Rectal smooth muscle tissue (tissue), 1 donor: ENCODE data around the gene PCAT7.
A peak's percentile ranks its signal among the peaks of the same experiment; 100 is the strongest.
"Not testable (repeated sequence)": the region's sequence is repeated elsewhere in the genome, so short reads cannot be mapped to it uniquely, and the experiment has no call there.

ENCODE experiments used
- H3K27ac ChIP-seq: one replicate; pipeline ENCODE4 v1.7.0; 2013; ENCODE audit warnings: low read depth, low read length, inconsistent platforms
- H3K27me3 ChIP-seq: one replicate; pipeline ENCODE4 v1.7.0; 2013; ENCODE audit warnings: low read length; ENCODE audit not compliant: control insufficient read depth, insufficient read depth
- H3K36me3 ChIP-seq: one replicate; pipeline ENCODE4 v1.7.0; 2013; ENCODE audit warnings: low read length; ENCODE audit not compliant: control insufficient read depth, insufficient read depth
- H3K4me1 ChIP-seq: one replicate; pipeline ENCODE4 v1.7.0; 2013; ENCODE audit warnings: low read length; ENCODE audit not compliant: control insufficient read depth, insufficient read depth
- H3K4me3 ChIP-seq: one replicate; pipeline ENCODE4 v1.7.0; 2013; ENCODE audit warnings: low read length
- H3K9ac ChIP-seq: one replicate; pipeline ENCODE4 v1.7.0; 2013; ENCODE audit warnings: low read length

PCAT7 gene

DNA sequence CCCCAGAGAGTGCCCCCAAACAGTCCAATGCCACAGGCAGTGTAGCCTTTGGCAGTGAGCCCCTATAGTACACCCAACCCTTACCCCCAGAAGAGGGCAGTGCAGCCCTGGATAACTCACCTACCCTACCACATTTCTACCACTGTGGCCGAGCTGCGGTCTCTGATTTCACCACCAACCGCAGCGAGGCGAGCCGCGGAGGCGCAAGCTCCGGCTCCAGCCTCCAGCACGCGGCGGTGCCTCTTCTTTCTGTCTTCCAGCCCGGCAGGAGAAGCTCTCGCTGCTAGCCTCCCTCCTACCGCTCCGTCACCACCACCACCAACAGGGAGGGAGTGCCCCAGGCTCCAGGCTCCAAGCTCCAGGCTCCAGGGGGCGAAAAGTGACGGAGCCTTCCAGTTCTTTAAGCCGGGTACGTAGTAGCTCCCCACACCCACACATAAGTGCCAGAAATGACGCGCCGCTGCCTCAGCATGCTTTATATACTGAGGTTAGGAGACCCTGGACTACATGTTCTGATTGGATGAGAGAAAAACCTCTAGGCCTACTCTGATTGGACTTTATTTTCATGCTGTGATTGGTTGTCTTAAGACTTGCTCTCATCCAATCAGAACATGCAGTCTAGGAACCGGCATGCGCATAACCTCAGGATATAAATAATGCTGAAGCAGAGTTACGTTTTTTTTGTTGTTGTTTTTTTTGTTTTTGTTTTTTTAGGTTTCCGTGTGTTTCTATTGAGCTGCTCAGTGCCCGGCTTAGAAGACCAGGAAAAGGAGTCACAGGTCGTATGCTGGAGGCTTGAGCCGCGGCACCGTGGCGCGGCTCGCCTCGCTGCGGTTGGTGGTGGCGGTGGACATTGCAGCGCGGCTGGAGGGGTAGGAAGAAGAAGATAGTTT lies at the start of gene PCAT7:
PCAT7 (plus strand) TSS at position 645 of the 893 bp plus-strand sequence.
- no peak within 1 kb of the TSS for H3K9ac ChIP-seq
- no peak within 1 kb of the TSS for H3K27ac ChIP-seq
- H3K4me3 ChIP-seq: peak within 1 kb of the TSS; percentile 60
- H3K36me3 ChIP-seq: no peaks in the 10 kb centered on the region
- H3K4me1 ChIP-seq: no peaks in the 10 kb centered on the region
- no peaks in the 10 kb centered on the region for H3K27me3 ChIP-seq

DNA sequence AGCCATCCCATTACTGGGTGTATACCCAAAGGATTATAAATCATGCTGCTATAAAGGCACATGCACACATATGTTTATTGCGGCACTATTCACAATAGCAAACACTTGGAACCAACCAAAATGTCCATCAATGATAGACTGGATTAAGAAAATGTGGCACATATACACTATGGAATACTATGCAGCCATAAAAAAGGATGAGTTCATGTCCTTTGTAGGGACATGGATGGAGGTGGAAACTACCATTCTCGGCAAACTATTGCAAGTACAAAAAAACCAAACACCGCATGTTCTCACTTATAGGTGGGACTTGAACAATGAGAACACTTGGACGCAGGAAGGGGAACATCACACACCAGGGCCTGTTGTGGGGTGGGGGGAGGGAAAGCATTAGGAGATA lies 48.5 kb upstream of the PCAT7 start:
- H3K36me3 ChIP-seq, H3K27ac ChIP-seq, H3K4me1 ChIP-seq, H3K4me3 ChIP-seq, H3K9ac ChIP-seq, H3K27me3 ChIP-seq: not testable (repeated sequence)

DNA sequence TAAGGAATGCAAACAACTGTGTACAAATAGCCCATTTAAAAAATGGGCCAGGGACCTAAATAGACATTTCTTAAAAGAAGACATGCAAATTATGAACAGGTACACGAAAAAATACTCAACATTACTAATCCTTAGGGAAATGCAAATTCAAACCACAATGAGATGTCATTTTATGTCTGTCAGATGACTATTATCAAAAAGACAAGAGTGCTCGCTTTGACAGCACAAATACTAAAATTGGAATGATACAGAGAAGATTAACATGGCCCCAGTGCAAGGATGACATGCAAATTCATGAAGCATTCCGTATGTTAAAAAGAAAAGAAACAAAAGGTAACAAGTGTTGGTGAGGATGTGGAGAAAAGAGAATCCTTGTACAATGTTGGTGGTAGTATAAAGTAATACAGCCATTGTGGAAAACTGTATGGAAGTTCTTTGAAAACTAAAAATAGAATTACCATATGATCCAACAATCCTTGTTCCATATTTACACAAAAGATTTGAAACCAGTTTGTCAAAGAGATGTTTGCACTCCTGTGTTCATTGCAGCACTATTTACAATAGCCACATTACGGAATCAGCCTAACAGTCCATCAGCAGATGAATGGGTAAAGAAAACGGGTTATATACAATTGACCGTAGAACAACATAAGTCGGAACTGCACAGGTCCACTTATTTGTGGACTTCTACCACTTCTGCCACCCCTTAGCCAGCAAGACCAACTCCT lies 47.2 kb upstream of the PCAT7 start:
- H3K36me3 ChIP-seq: no peaks in the 10 kb centered on the region
- no peak overlapping the region for H3K4me3 ChIP-seq
- H3K27ac ChIP-seq: no peak overlapping the region
- no peak overlapping the region for H3K9ac ChIP-seq
- no peaks in the 10 kb centered on the region for H3K4me1 ChIP-seq
- H3K27me3 ChIP-seq: no peaks in the 10 kb centered on the region

DNA sequence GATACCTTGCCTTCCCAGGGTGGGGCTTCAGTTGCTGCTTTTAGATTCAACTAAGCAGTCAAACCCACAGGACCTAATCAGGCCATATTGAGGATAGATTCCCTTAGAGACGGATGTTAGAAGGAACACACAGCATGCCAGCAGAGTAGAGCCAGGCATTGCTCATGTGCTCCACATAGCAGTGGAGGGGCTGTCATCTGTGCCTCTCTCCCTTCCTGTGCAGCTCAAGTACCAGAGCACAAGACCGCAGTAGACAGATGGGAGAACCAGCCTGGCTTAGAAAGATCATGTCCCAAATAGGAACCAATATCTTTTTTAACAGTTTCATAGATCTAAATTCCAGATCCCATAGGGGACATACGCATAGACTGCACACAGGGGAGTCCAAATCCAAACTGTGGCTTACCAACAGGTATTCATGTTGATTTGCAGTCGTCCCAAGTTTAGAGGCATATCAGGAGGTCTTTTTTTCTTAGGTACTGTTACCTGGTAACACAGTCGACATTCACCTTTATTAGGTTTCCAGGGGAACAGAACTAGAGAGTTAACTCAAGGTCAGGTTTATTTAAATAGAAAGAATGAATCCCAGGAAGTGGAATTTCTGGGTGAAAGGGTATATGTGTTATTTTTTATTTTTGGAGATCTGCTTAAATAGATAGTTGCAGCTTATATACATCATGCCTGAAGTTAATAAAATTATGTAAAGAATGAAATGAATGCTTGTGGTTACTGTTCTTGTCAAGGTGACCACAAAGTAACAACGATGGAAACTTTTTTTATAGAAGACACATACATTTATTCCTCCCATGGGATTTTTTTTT lies 43.5 kb upstream of the PCAT7 start:
- Histone ChIP-seq H3K4me1 (no peaks in the 10 kb centered on the region), H3K36me3 (no peaks in the 10 kb centered on the region)

DNA sequence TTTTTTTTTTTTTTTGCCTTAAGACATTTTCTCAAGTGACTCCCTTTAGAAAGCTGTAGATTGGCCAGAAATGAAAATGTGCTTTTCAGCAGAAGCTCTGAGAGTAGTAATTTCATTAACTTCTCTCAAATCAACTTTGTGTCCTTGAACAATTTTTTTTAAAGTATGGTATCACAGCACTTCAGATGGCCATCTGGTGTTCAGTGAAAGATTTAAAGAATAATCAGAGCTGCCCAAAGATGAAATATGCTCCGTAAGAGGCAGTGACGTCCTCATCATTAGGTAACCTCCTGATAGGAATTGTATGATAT lies 43.0 kb upstream of the PCAT7 start:
- Histone ChIP-seq H3K27ac (no peak overlapping the region), H3K4me3 (no peak overlapping the region), H3K9ac (no peak overlapping the region), H3K27me3 (no peaks in the 10 kb centered on the region), H3K36me3 (no peaks in the 10 kb centered on the region), H3K4me1 (no peaks in the 10 kb centered on the region)

More for the DNA sequence above, 43.5 kb upstream of the PCAT7 start:
- Histone ChIP-seq H3K9ac (no peak overlapping the region), H3K27me3 (no peaks in the 10 kb centered on the region), H3K4me3 (no peak overlapping the region), H3K27ac (no peak overlapping the region)

- Histone ChIP-seq H3K27ac (no peak overlapping the region), H3K36me3 (no peaks in the 10 kb centered on the region)
Measured at GRCh38 chr9:94514722-94515121, 40.2 kb upstream of the PCAT7 start.

DNA sequence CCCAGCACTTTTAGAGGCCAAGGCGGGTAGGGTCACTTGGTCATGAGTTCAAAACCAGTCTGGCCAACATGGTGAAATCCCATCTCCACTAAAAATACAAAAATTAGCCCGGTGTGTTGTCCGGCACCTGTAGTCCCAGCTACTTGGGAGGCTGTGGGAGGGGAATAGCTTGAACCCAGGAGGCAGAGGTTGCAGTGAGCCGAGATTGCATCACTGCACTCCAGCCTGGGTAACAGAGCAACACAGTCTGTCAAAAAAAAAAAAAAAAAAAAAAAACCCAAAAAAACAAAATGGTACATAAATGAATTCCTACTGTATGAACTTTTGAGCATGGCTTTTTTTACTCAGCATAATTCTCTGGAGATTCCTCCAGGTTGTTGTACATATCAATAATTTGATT lies 37.6 kb upstream of the PCAT7 start:
- H3K27me3 ChIP-seq: no peaks in the 10 kb centered on the region
- H3K36me3 ChIP-seq: no peaks in the 10 kb centered on the region
- no peak overlapping the region for H3K4me3 ChIP-seq
- H3K27ac ChIP-seq: no peak overlapping the region
- H3K4me1 ChIP-seq: no peaks in the 10 kb centered on the region
- no peak overlapping the region for H3K9ac ChIP-seq

More at GRCh38 chr9:94514722-94515121, 40.2 kb upstream of the PCAT7 start:
- Histone ChIP-seq H3K4me1 (no peaks in the 10 kb centered on the region), H3K9ac (no peak overlapping the region), H3K4me3 (no peak overlapping the region), H3K27me3 (no peaks in the 10 kb centered on the region)

DNA sequence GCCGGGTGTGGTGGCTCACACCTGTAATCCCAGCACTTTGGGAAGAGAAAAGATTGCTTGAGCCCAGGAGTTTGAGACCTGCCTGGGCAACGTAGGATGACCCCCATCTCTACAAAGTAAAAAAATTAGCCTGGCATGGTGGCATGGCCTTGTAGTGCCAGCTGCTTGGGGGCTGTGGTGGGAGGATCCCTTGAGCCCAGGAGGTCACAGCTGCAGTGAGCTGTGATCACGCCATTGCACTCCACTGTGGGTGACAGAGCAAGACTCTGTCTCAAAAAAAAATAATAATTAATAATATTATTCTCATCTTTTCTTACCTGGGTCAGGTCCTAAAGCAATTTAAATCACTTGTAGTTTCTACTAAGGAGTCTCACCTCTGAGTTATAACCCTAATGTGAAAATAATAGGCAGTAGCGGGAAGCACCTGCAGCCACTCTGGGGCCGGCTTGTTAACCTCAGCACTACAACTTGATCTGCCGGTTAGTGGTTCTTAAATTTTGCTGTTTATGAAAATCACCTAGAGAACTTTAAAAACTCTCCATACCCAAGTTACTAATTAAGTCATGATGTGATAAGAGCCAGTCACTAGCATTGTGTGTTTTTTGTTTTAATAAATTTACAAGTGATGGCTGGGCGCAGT lies 29.4 kb upstream of the PCAT7 start:
- H3K4me3 ChIP-seq: no peak overlapping the region
- H3K36me3 ChIP-seq: no peaks in the 10 kb centered on the region
- no peak overlapping the region for H3K9ac ChIP-seq
- no peaks in the 10 kb centered on the region for H3K4me1 ChIP-seq
- no peaks in the 10 kb centered on the region for H3K27me3 ChIP-seq
- H3K27ac ChIP-seq: no peak overlapping the region

DNA sequence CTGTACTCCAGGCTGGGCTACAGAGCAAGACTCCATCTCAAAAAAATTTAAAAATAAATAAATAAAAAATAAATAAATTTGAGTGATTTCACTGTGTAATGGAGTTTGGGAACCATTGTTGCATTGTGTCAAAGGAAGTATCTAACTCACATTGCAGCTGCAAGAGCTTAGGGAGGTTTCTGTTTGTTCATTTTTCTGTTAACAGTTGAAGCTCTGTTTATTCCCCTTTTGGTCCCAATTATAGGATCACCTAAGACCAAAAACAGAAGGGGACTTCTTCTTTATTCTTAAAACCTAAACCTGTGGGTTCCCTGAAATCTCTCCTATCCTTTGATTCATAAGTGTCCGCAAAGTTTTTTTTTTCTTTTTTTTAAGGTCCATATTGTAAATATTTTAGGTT lies 28.6 kb upstream of the PCAT7 start:
- Histone ChIP-seq H3K27ac (no peak overlapping the region), H3K4me3 (no peak overlapping the region), H3K4me1 (no peaks in the 10 kb centered on the region), H3K36me3 (no peaks in the 10 kb centered on the region), H3K27me3 (no peaks in the 10 kb centered on the region), H3K9ac (no peak overlapping the region)

DNA sequence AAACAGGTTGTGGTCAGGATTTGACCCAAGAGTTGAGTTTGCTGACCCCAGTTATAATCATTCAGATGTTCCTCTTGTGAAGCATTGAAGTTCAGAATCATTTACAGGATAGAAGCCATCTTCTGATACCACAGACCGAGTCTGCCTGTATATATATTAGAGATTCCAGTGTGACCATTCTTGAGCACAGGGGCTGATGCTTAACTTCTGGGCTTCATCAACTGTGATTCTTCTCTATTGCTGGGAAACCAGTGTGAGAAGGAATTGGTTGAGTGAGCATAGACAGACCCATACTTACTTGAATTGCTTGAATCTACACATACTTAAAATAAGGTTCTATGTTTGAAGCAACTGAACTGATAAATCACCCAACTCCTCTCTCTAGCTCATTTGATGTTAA lies 27.9 kb upstream of the PCAT7 start:
- Histone ChIP-seq H3K9ac (no peak overlapping the region), H3K36me3 (no peaks in the 10 kb centered on the region), H3K27me3 (no peaks in the 10 kb centered on the region), H3K4me1 (no peaks in the 10 kb centered on the region), H3K4me3 (no peak overlapping the region), H3K27ac (no peak overlapping the region)

GRCh38 chr9:94528886-94529285 lies 26.0 kb upstream of the PCAT7 start:
- Histone ChIP-seq H3K27ac (no peak overlapping the region), H3K36me3 (no peaks in the 10 kb centered on the region), H3K4me1 (no peaks in the 10 kb centered on the region), H3K9ac (no peak overlapping the region), H3K27me3 (no peaks in the 10 kb centered on the region), H3K4me3 (no peak overlapping the region)

DNA sequence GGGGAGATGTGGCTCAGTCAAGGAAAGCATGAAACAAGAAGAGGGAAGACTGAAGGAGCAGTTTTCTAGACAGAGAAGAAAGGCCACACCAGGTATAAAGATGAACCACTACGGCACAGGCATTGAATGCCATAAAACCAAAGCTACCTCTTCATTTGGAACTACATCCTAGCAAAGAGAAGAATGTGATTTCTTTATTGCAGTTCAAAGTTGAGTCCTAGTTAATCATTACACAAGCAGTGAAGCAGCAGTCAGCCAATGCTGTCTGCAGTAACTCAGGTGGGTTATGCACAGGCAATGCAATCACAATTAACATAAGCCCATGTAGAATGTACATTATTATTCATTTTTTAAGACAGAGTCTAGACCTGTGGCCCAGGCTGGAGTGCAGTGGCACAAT lies 21.7 kb upstream of the PCAT7 start:
- H3K4me1 ChIP-seq: no peaks in the 10 kb centered on the region
- no peaks in the 10 kb centered on the region for H3K27me3 ChIP-seq
- H3K36me3 ChIP-seq: no peaks in the 10 kb centered on the region
- no peak overlapping the region for H3K4me3 ChIP-seq
- H3K27ac ChIP-seq: no peak overlapping the region
- H3K9ac ChIP-seq: no peak overlapping the region
